HEK293T (cell line): Measurements from ENCODE around the gene ZBTB38.

Source experiments
- ARNT ChIP-seq: fragments of 450-650 bp; IDR thresholded peaks from 2 replicates; pipeline ENCODE4 v1.6.1; 2017; ENCODE audit warnings: mild to moderate bottlenecking
- CTBP1 ChIP-seq: fragments of 450-650 bp; IDR thresholded peaks from 2 replicates; pipeline ENCODE4 v1.6.1; 2016; ENCODE audit warnings: borderline replicate concordance
- ELF4 ChIP-seq: fragments of 450-650 bp; IDR thresholded peaks from 2 replicates; pipeline ENCODE4 v1.6.1; 2017; ENCODE audit warnings: antibody characterized with exemption
- FOXA1 ChIP-seq: fragments of 450-650 bp; IDR thresholded peaks from 2 replicates; pipeline ENCODE4 v1.6.1; 2016; ENCODE audit warnings: mild to moderate bottlenecking
- FOXK2 ChIP-seq: fragments of 450-650 bp; IDR thresholded peaks from 2 replicates; pipeline ENCODE4 v1.6.1; 2016; ENCODE audit warnings: mild to moderate bottlenecking
- HDGF ChIP-seq: fragments of 450-650 bp; IDR thresholded peaks from 2 replicates; pipeline ENCODE4 v1.6.1; 2017; ENCODE audit warnings: antibody characterized with exemption, borderline replicate concordance
- NFRKB ChIP-seq: fragments of 450-650 bp; IDR thresholded peaks from 2 replicates; pipeline ENCODE4 v1.6.1; 2016; ENCODE audit warnings: mild to moderate bottlenecking, moderate library complexity
- SP1 ChIP-seq: fragments of 450-650 bp; IDR thresholded peaks from 2 replicates; pipeline ENCODE4 v1.6.1; 2017
- TARDBP ChIP-seq: fragments of 450-650 bp; IDR thresholded peaks from 2 replicates; pipeline ENCODE4 v1.6.1; 2016
- ZNF384 ChIP-seq: fragments of 450-650 bp; IDR thresholded peaks from 2 replicates; pipeline ENCODE4 v1.6.1; 2016

DNA sequence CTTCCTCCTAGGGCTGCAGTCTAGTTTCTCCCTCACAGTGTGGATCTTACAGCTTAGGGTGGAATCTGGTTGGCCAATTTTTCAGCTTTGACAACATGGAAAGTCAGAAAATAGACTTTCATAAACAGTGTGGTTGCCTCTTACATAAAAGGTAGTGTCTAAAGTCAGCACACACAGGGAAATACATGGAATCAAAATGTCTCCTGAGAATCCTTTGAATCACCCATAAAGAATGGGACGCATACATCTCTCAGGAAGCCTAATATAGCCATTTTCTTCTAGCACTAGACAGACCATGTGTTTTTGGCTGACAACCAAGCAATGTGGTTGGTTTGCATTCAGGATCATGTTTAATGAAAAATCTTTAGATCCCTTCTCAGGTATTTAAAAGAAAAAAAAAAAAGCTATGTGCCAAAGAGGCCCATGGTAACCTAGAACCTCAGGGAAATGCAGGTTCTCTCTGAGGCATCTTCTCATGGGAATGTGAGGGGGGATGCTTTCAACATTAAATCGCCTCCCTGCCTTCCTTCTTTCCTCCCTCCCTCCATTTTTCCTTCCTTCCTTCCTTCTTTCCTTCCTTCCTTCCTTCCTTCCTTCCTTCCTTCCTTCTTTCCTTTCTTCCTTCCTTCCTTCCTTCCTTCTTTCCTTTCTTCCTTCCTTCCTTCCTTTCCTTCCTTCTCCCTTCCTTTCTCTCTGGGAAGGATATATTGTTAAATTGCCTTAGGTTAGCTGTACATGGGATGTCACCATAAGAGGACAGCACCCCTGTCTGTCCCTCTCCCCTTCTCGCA is 34.3 kb upstream of the ZBTB38 start:
- TF ChIP-seq SP1 (no peak), CTBP1 (no peak), HDGF (no peak), ZNF384 (no peak), FOXK2 (no peak), TARDBP (no peak), ELF4 (no peak), FOXA1 (no peak), ARNT (no peak), NFRKB (no peak)
